ENCODE data around the gene SMARCB1.

DNA sequence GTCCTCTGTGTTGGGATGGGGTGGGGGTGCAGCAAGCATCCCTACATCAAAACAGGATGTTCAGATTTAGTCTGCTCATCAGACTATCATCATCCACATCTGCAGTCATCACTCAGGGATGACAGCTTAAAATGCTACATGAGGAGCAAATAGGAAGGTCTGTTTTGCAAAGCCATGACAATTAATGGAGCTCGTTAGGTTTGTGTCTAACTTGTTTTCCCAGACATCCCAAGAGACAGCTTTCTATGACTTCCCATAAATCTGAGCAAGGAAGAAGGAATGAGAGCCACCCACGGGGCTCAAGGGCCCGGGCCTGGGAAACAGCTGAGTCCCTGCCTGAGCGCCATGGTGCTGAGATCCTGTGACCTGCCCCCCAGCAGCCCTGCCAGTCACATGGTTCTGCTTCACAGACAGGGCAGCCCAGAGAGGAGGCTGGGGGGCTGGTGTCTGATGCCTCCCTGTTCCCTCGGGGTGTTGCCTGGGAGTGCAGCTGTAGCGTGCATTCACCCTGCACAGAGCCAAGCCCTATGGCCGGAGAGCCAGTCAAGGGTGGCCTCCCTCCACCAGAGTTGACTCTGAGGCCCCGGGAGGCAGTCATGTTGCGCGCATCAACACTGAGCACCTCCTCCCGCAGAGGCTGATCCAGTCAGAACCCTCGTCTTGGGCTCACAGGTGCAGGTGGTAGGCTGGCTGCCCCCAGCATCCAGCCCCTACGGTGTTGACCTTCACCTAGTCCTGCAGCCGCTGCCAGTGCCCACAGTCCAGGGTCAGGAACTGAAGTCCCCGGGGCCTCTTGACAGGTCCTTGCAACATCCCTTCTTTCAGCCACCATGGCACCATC lies 40.0 kb downstream of the SMARCB1 start:
- TF ChIP-seq, protein P1, sequence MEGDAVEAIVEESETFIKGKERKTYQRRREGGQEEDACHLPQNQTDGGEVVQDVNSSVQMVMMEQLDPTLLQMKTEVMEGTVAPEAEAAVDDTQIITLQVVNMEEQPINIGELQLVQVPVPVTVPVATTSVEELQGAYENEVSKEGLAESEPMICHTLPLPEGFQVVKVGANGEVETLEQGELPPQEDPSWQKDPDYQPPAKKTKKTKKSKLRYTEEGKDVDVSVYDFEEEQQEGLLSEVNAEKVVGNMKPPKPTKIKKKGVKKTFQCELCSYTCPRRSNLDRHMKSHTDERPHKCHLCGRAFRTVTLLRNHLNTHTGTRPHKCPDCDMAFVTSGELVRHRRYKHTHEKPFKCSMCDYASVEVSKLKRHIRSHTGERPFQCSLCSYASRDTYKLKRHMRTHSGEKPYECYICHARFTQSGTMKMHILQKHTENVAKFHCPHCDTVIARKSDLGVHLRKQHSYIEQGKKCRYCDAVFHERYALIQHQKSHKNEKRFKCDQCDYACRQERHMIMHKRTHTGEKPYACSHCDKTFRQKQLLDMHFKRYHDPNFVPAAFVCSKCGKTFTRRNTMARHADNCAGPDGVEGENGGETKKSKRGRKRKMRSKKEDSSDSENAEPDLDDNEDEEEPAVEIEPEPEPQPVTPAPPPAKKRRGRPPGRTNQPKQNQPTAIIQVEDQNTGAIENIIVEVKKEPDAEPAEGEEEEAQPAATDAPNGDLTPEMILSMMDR (IDR thresholded peaks at IDR 0.05; ENCODE audit: low read length): no peak
- TF ChIP-seq EZH2 (IDR thresholded peaks at IDR 0.05; ENCODE audit: borderline replicate concordance, low read length): no peak

All from OCI-LY1 (cell line).